Kidney epithelial cell (primary cell): ENCODE results near the gene CHRNA7. TPM values are rescaled to one million over a fixed set of nuclear protein-coding genes. Genes with fewer than 3 reads are reported as not detected.

Source experiments
- DNase-seq: peaks from one replicate; pipeline ENCODE4 v3.0.0-alpha.2; 2010; ENCODE audit warnings: low read depth
- H3K27me3 ChIP-seq: 2 replicates; pipeline ENCODE4 v1.6.0; 2011; ENCODE audit warnings: low read length; ENCODE audit not compliant: control insufficient read depth, insufficient read depth
- H3K36me3 ChIP-seq: 2 replicates; pipeline ENCODE4 v1.5.1; 2011; ENCODE audit warnings: low read length; ENCODE audit not compliant: control insufficient read depth, insufficient read depth
- H3K4me3 ChIP-seq: 2 replicates; pipeline ENCODE4 v1.5.1; 2011; ENCODE audit warnings: low read depth, mild to moderate bottlenecking, control low read depth, low read length
- total RNA-seq: library from RNA; depleted of rRNA; stranded (reverse); fragments of >200 nt; gene quantifications from 2 replicates; pipeline ENCODE4 v1.2.3, GENCODE V29; 2015
- TF ChIP-seq, protein P1 (sequence below): IDR thresholded peaks from 2 replicates; pipeline ENCODE4 v1.5.1; 2011; ENCODE audit warnings: mild to moderate bottlenecking, moderate library complexity, low read length, control low read depth, inconsistent platforms; ENCODE audit not compliant: insufficient read depth, poor library complexity, severe bottlenecking

CHRNA7 gene
- total RNA-seq, 1 donor from 2014 or later = 2.7 TPM

DNA sequence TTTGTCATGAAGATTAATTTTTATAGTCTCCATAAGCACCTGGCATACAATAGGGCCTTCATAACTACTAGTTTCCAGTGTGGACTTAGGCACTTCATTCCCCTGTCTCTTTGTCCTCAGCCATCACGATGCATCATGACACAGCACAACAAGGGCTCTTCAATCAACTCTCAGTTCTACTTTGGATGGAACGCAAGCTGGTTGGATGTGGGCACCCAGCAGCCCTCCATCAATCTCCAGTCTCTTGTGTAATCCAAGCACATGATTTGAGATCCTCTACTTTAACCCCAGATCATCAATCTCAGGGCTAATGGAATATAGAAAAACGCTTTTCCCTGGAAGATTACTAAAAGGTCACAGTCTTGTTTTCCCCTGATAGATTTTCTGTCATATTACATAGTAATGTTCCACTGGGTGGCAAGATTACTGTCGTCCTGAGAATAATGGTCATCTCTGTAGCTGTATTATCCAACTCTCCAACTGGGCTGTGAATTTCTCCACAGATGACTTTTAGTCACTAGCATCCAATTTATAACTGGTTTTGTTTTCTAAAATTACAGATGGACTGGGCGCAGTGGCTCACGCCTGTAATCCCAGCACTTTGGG is 22.9 kb upstream of the CHRNA7 start:
- no peak for DNase-seq
- Histone ChIP-seq H3K27me3 (no peaks in the 10 kb centered on the region), H3K36me3 (no peaks in the 10 kb centered on the region), H3K4me3 (no peak overlapping the region)
- TF ChIP-seq, protein P1, sequence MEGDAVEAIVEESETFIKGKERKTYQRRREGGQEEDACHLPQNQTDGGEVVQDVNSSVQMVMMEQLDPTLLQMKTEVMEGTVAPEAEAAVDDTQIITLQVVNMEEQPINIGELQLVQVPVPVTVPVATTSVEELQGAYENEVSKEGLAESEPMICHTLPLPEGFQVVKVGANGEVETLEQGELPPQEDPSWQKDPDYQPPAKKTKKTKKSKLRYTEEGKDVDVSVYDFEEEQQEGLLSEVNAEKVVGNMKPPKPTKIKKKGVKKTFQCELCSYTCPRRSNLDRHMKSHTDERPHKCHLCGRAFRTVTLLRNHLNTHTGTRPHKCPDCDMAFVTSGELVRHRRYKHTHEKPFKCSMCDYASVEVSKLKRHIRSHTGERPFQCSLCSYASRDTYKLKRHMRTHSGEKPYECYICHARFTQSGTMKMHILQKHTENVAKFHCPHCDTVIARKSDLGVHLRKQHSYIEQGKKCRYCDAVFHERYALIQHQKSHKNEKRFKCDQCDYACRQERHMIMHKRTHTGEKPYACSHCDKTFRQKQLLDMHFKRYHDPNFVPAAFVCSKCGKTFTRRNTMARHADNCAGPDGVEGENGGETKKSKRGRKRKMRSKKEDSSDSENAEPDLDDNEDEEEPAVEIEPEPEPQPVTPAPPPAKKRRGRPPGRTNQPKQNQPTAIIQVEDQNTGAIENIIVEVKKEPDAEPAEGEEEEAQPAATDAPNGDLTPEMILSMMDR = no peak

DNA sequence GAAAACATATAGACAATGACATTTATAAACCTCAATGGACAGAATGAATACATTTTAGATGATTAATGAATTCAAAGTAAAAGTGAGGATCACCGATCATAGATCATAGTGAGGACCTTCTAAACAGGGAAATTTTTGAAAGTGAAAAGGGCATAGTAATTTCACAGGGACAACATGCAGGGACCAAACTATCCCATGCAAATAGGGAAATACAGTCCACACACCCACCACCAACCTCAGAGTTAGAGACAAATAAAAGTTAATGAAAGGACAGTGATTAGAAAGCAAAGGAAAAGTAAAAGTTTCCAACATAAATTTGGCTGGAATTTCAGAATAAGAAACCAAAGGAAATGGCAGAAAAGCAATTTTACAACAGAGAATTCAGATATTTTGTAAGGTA is 15.4 kb upstream of the CHRNA7 start:
- TF ChIP-seq, protein P1 = no peak
- no peaks in the 10 kb centered on the region for H3K27me3 ChIP-seq
- no peak overlapping the region for H3K4me3 ChIP-seq
- no peak for DNase-seq
- no peaks in the 10 kb centered on the region for H3K36me3 ChIP-seq

DNA sequence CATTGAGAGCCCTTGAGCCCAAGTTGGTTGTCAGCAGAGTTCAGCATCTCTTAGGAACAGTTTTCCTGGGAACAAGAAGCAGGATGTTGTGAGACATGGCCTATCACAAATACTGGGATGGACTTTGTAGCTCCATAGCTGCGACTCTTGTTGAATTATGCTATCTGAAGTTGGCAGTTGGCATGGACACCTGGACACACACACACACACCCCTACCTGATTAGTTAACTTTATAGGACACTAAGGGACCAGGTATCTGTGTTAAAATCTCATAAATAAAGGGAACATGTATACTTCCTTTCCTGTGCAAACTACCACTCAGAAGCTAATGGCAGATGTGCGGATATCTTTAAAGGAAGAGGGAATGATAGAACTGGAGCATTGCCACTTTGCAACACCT is 10.2 kb upstream of the CHRNA7 start:
- no peaks in the 10 kb centered on the region for H3K27me3 ChIP-seq
- TF ChIP-seq, protein P1 = no peak
- no peak for DNase-seq

DNA sequence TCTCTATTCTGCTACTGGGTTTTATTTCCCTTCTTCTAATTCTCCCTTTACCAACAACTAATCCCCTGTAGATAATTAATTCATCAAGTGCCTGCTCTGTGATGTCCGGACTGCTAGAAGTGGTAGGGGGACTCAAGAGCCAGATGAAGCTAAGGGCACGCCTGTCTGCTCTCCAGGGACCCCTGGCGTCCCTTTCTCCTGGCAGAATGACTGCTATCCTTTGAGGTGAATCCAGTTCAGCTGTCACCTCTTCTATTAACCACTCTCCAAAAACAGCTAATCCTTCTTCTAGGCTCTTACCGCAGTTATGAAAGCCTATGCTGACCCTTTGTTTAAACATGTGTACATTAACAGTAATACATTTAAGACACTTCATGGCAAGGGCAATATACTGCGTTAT is 1.4 kb upstream of the CHRNA7 start:
- H3K27me3 ChIP-seq = peaks cover 25% of the 10 kb centered on the region
- TF ChIP-seq, protein P1 = no peak
- no peak for DNase-seq
- H3K4me3 ChIP-seq = no peak overlapping the region
- no peaks in the 10 kb centered on the region for H3K36me3 ChIP-seq

More for the DNA sequence above, 10.2 kb upstream of the CHRNA7 start:
- H3K4me3 ChIP-seq = no peak overlapping the region
- H3K36me3 ChIP-seq = no peaks in the 10 kb centered on the region

DNA sequence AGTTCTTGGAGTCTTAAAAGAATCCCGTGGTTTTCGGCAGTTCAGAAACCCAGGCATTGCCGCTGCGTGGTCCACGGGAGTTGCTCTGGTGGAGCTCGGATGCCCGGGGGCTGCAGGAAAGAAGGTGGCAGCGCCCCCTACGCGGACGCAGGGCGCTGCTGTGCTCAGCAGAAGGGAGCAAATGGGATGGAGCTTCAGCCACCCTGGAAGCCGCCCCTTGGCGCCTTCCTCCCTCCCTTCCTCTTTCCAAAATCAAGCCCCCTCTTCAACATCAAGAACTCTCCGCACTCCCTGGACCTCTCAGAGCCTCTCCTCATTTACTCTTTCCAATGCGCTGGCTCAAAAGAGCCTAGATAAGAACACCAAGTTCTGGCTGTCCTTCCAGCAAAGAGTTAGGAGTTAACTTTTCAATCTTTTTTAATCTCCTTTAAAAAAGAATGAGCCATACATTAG is 880 bp upstream of the CHRNA7 start:
- H3K27me3 ChIP-seq = peaks cover 25% of the 10 kb centered on the region
- TF ChIP-seq, protein P1 = peak; percentile 69
- peak overlapping the region; percentile 41 for H3K4me3 ChIP-seq
- no peaks in the 10 kb centered on the region for H3K36me3 ChIP-seq
- no peak for DNase-seq

DNA sequence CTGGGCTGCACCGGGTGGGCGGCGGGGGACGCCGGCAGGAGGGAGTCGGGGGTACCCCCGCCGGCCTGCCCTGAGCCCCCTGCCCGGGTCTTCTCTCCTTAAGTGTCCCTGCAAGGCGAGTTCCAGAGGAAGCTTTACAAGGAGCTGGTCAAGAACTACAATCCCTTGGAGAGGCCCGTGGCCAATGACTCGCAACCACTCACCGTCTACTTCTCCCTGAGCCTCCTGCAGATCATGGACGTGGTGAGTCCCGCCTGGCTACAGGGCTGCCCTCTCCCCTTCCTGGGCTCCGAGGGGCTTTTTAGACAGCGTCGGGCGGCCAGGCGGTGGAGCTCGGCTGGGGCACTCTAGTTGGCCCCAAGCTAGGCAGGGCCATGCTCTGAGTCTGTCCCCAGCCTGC is 480 bp downstream of the CHRNA7 start:
- no peaks in the 10 kb centered on the region for H3K36me3 ChIP-seq
- H3K27me3 ChIP-seq = peaks cover 25% of the 10 kb centered on the region
- no peak for DNase-seq
- TF ChIP-seq, protein P1 = no peak
- peak overlapping the region; percentile 47 for H3K4me3 ChIP-seq
